Fibroblast of lung (primary cell): ENCODE data around the gene FBXL17. TPM values are rescaled to one million over a fixed set of nuclear protein-coding genes. Genes with fewer than 3 reads are reported as not detected.

Experiments
- DNase-seq, 2 donors: peaks; one replicate each; pipeline versions ENCODE4 v3.0.0 to v3.0.0-alpha.2; 2010; ENCODE audit warnings: low read depth in 2 of 2
- H2AFZ ChIP-seq: 2 replicates; pipeline ENCODE4 v1.5.1; 2012; ENCODE audit warnings: low read length, control low read depth, inconsistent platforms
- H3K27ac ChIP-seq: 2 replicates; pipeline ENCODE4 v1.5.1; 2011; ENCODE audit warnings: low read length, control low read depth; ENCODE audit not compliant: insufficient read depth
- H3K27me3 ChIP-seq: 2 replicates; pipeline ENCODE4 v1.5.1; 2011; ENCODE audit warnings: mild to moderate bottlenecking, low read length; ENCODE audit not compliant: control insufficient read depth, insufficient read depth
- H3K36me3 ChIP-seq: 2 replicates; pipeline ENCODE4 v1.5.1; 2011; ENCODE audit warnings: low read length; ENCODE audit not compliant: control insufficient read depth, insufficient read depth
- H3K4me1 ChIP-seq: 2 replicates; pipeline ENCODE4 v1.5.1; 2011; ENCODE audit warnings: low read length; ENCODE audit not compliant: control insufficient read depth, insufficient read depth; ENCODE audit errors: extremely low read depth
- H3K4me2 ChIP-seq: 2 replicates; pipeline ENCODE4 v1.5.1; 2011; ENCODE audit warnings: low read length, control low read depth; ENCODE audit not compliant: insufficient read depth; ENCODE audit errors: extremely low read depth
- H3K4me3 ChIP-seq, 4 experiments: fragments of 200-600 bp in 1 of 4; sonication (generic) in 1 of 4; replicated peaks in 1 of 4; 2 replicates each; pipeline ENCODE4 v1.5.1; 2011 to 2016; ENCODE audit warnings: low read length in 4 of 4, low read depth in 3 of 4, mild to moderate bottlenecking in 3 of 4, control low read depth in 2 of 4, inconsistent platforms in 1 of 4, mixed read lengths in 1 of 4; ENCODE audit not compliant: insufficient read depth in 1 of 4; ENCODE audit errors: control extremely low read depth in 1 of 4
- H3K79me2 ChIP-seq: 2 replicates; pipeline ENCODE4 v1.5.1; 2012; ENCODE audit warnings: mild to moderate bottlenecking, low read length, inconsistent platforms; ENCODE audit not compliant: control insufficient read depth, insufficient read depth
- H3K9ac ChIP-seq: 2 replicates; pipeline ENCODE4 v1.5.1; 2011; ENCODE audit warnings: mild to moderate bottlenecking, low read length, control low read depth; ENCODE audit not compliant: insufficient read depth
- H3K9me3 ChIP-seq: 2 replicates; pipeline ENCODE4 v1.5.1; 2012; ENCODE audit warnings: low read depth, low read length; ENCODE audit not compliant: control insufficient read depth, insufficient read depth
- H4K20me1 ChIP-seq: 2 replicates; pipeline ENCODE4 v1.5.1; 2011; ENCODE audit warnings: low read length; ENCODE audit not compliant: control insufficient read depth, insufficient read depth; ENCODE audit errors: extremely low read depth
- EZH2 ChIP-seq: IDR thresholded peaks from 2 replicates; pipeline ENCODE4 v1.5.1; 2012; ENCODE audit warnings: low read length, control low read depth, mild to moderate bottlenecking; ENCODE audit errors: missing control alignments
- polyA plus RNA-seq, 2 donors: library from polyadenylated mRNA; depleted of rRNA in 1 of 2; stranded (reverse) in 1 of 2; unstranded in 1 of 2; fragments of >200 nt; gene quantifications; 2 replicates each; pipeline ENCODE4 v1.2.1, GENCODE V29; 2011 to 2012; ENCODE audit warnings: missing spikeins in 1 of 2
- total RNA-seq: library from RNA; depleted of rRNA; stranded (reverse); fragments of >200 nt; gene quantifications from 2 replicates; pipeline ENCODE4 v1.2.1, GENCODE V29; 2014
- TF ChIP-seq, protein P1 (sequence below), 2 donors: IDR thresholded peaks in 1 of 2; conservative IDR thresholded peaks in 1 of 2; 1 replicate in 1 of 2; 2 replicates in 1 of 2; pipeline ENCODE4 v1.5.1; 2011 to 2012; ENCODE audit warnings: low read length in 2 of 2, control low read depth in 1 of 2, inconsistent platforms in 1 of 2, low read depth in 1 of 2, mild to moderate bottlenecking in 1 of 2

Gene FBXL17
- total and polyA plus RNA-seq, 2 donors (not counting 1 experiment from before 2014, with no cell fraction given) = 7.1 to 8.3 TPM

DNA sequence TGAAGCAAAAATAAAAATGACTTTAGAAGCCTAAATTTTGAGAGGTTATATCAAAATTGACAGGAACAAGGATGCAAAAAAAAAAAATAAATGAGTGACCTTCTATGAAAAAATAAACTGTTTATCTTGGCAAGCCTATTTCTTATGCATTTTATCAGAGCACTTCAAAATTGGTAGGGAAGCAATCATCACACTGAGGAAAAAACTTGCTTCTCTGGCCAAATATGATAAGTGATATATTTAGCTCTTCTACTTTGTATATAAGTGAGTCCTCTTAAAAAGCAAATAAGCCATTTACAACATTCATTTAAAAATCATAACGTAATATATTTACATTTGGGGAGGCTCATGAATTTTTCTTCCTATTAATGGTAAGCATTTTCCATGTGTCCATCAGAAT lies 287.1 kb downstream of the FBXL17 start:
- TF ChIP-seq, protein P1, sequence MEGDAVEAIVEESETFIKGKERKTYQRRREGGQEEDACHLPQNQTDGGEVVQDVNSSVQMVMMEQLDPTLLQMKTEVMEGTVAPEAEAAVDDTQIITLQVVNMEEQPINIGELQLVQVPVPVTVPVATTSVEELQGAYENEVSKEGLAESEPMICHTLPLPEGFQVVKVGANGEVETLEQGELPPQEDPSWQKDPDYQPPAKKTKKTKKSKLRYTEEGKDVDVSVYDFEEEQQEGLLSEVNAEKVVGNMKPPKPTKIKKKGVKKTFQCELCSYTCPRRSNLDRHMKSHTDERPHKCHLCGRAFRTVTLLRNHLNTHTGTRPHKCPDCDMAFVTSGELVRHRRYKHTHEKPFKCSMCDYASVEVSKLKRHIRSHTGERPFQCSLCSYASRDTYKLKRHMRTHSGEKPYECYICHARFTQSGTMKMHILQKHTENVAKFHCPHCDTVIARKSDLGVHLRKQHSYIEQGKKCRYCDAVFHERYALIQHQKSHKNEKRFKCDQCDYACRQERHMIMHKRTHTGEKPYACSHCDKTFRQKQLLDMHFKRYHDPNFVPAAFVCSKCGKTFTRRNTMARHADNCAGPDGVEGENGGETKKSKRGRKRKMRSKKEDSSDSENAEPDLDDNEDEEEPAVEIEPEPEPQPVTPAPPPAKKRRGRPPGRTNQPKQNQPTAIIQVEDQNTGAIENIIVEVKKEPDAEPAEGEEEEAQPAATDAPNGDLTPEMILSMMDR (conservative IDR thresholded peaks at IDR 0.05 in 1 of 2, IDR thresholded peaks at IDR 0.05 in 1 of 2; ENCODE audit: low read depth in 1 of 2, low read length in 2 of 2) = no peak
- no peak for TF ChIP-seq EZH2
- H3K36me3 ChIP-seq = no peaks in the 10 kb centered on the region
- DNase-seq = no peak
- no peak overlapping the region for H3K4me2 ChIP-seq
- H3K4me1 ChIP-seq = no peaks in the 10 kb centered on the region
- no peaks in the 10 kb centered on the region for H3K9me3 ChIP-seq
- no peak overlapping the region for H2AFZ ChIP-seq
- no peak overlapping the region for H3K27ac ChIP-seq
- H3K79me2 ChIP-seq = no peaks in the 10 kb centered on the region
- no peaks in the 10 kb centered on the region for H3K27me3 ChIP-seq
- no peaks in the 10 kb centered on the region for H4K20me1 ChIP-seq
- H3K4me3 ChIP-seq = no peak overlapping the region
- no peak overlapping the region for H3K9ac ChIP-seq

DNA sequence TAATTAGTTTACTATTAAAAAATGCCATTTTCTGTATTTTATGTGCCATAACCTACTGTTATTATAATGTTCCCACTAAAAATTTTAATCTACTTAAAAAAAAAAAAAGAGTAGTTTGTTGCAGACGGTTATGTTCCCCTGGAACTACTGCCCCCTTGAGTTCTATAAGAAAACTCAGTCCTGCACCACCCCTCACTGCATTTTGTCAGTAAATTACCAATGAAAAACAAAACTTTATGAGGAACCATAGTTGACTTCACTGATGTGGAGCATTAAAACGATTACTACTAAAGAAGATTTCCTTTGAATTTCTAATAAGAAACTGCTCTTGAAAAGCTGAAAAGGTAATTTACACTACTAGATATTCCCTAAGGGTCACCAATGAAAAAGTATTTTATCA lies 288.7 kb downstream of the FBXL17 start:
- Histone ChIP-seq H3K36me3 (no peaks in the 10 kb centered on the region), H3K9me3 (no peaks in the 10 kb centered on the region), H3K27ac (no peak overlapping the region), H3K4me3 (no peak overlapping the region), H3K79me2 (no peaks in the 10 kb centered on the region), H3K4me2 (no peak overlapping the region), H2AFZ (no peak overlapping the region), H4K20me1 (no peaks in the 10 kb centered on the region), H3K4me1 (no peaks in the 10 kb centered on the region), H3K9ac (no peak overlapping the region), H3K27me3 (no peaks in the 10 kb centered on the region)
- peak; percentile 32 to 56 for DNase-seq
- TF ChIP-seq EZH2 = no peak
- TF ChIP-seq, protein P1 (conservative IDR thresholded peaks at IDR 0.05 in 1 of 2, IDR thresholded peaks at IDR 0.05 in 1 of 2; ENCODE audit: low read depth in 1 of 2, low read length in 2 of 2) = peak; percentile 61 to 65

DNA sequence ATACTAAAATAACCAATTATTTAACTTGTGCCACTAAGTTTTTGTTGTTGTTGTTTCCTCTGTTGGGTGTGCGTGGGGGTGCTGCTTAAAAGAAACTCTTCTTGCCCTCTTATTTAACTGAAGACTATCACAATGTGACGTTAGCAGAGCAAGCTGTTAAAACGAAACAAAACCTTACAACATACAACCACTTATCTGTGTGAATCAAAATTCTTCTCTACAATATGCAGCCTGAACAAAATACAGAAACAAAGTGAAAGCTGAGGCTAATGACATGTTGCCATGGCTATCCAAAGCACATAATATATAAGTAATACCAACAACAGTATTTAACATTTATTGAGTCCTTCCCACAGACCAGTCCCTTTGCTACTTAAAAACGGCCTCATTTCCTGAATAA lies 291.0 kb downstream of the FBXL17 start:
- H3K27me3 ChIP-seq = no peaks in the 10 kb centered on the region
- no peaks in the 10 kb centered on the region for H3K4me1 ChIP-seq
- H3K9me3 ChIP-seq = no peaks in the 10 kb centered on the region
- H3K36me3 ChIP-seq = no peaks in the 10 kb centered on the region
- H4K20me1 ChIP-seq = no peaks in the 10 kb centered on the region
- no peak for TF ChIP-seq EZH2
- TF ChIP-seq, protein P1 (conservative IDR thresholded peaks at IDR 0.05 in 1 of 2, IDR thresholded peaks at IDR 0.05 in 1 of 2; ENCODE audit: low read depth in 1 of 2, low read length in 2 of 2) = no peak
- H3K27ac ChIP-seq = no peak overlapping the region
- DNase-seq = peak in 1 of 2 donors; percentile 27
- peak overlapping the region in 1 of 4 experiments; percentile 23 for H3K4me3 ChIP-seq
- no peaks in the 10 kb centered on the region for H3K79me2 ChIP-seq
- no peak overlapping the region for H3K9ac ChIP-seq
- H2AFZ ChIP-seq = no peak overlapping the region
- no peak overlapping the region for H3K4me2 ChIP-seq
